Measurements from ENCODE around the gene CABLES2.

CABLES2 gene, protein sequence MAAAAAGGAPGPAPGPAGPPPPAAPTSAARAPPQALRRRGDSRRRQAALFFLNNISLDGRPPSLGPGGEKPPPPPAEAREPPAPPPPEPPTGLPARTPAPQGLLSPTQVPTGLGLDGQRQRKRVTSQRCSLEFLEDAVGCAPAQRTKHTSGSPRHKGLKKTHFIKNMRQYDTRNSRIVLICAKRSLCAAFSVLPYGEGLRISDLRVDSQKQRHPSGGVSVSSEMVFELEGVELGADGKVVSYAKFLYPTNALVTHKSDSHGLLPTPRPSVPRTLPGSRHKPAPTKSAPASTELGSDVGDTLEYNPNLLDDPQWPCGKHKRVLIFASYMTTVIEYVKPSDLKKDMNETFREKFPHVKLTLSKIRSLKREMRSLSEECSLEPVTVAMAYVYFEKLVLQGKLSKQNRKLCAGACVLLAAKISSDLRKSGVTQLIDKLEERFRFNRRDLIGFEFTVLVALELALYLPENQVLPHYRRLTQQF

DNA sequence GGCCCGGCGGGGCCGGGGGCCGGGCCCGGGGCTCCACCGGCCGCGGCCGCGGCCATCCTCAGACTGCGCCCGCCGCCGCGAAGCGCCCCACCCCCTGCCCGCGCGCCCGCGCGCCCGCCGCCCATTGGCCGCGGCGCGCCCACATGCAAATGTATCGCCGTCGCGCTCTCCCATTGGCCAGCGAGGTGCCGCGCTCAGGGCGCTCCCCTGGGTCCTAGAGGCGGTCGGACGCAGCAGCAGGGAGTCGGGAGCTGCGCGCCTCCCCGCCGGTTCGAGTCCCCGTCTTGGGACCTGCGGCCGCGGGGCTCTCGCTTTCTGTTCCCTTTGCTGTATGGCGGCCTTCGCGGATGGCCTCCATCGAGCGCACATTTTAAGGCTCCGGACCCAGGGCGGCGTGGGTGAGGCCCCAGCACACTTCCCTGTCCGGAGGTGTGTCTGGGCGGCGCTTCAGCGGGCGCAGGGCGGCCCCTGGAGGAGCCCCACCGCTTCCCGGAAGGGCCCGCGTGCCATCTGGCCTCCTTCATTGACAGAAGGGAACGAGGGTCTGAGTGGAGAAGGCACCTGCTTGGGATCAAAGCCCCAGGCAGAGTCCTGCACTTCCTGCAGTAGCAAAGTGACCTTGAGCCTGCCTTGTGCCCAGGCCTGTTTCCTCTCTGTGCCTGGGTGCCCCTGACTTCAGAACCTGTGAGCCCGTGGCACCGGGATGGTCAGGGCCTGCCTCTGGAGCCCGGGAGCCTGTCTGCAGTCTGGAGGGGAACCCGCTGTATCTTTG is at the start of gene CABLES2:
TSS of gene CABLES2 (minus strand) at position 65 of the 772 bp plus-strand sequence. CDS start at position 56, 9 bp downstream.
- peak; percentile 98 for DNase-seq (ENCODE audit: low spot score)

DNA sequence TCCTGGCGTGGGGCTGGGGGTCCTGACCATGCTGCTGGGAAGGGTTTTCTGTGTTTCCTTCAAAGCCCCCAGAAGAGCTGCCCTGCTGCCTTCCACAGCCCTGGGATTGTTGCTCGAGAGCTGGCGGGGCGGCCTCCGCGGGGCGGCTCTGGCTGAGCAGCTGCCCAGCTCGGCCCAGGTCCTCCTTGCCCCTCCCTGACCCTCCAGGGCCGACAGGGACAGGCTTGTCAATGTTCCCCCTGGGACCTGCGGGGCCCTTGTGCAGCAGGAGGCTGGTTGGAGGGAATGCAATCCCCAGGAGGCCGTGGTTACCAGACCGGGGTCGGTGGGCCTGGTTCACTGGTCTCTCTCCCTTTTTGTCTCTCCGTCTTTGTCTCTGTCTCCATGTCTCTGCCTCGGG is 48.8 kb upstream of the CABLES2 start:
- DNase-seq (ENCODE audit: low spot score) = no peak

DNA sequence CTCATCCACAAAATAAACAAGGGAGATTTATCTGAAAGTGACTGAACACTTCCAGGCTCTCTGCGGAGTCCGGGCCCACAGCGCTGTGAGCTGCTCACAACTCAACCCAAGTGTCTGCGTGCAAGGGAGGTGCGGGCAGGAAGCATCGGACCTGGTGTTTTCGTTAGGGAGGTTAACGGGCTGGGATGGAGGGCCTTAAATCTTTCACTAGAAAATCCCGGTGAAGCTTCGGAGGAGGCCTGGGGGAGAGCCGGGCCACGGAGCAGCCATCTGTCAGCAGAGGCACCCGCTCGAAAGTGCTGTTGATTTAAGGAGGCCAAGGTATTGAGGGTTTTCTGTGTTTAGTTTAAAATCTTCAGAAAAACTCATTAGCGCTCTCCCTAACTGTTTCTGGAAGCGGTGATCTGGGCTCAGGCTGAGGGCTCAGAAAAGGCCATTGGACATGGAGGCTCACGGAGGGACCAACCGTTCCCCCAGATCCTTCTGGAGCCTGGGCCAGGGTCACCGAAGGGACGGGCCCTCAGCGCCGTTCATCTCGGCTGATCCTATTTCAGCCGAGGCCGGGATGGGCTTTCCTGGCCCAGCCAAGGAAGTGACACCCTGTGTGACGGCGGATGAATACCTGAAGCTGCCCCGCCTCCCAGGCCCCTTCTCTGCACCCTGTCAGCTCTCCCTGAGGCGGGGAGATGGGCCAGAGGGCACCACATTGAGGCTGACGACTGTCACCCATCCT is 48.0 kb upstream of the CABLES2 start:
- DNase-seq (ENCODE audit: low spot score) = no peak

DNA sequence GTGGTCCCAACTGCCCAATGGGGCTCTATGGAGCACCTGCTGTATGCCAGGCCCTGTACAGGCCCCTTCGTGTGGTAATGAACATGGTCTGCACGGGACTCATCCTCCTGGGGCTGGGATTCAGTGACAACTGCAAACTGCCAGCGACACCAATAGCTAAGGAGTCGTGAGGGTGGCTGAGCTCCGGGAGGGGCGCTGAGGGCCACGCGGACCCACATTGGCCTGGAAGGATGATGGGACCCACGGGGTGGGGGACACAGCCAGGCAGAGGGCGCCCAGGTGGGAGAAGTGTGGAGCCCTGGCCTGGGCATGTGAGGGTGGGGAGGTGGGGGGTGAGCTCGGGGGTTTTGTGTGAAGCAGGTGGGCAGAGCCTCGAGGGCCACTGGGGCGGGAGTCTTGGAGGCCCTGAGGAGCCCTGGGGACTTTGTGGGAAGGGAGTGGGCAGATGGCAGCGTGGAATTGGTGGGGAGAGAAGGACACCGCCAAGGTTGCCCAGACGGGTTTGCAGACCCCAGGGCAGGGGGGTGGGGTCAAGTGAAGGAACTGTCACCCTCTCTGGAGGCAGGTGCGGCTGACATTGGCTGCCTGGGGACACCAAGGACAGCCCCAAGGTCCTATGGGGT is 46.2 kb upstream of the CABLES2 start:
- no peak for DNase-seq (ENCODE audit: low spot score)

DNA sequence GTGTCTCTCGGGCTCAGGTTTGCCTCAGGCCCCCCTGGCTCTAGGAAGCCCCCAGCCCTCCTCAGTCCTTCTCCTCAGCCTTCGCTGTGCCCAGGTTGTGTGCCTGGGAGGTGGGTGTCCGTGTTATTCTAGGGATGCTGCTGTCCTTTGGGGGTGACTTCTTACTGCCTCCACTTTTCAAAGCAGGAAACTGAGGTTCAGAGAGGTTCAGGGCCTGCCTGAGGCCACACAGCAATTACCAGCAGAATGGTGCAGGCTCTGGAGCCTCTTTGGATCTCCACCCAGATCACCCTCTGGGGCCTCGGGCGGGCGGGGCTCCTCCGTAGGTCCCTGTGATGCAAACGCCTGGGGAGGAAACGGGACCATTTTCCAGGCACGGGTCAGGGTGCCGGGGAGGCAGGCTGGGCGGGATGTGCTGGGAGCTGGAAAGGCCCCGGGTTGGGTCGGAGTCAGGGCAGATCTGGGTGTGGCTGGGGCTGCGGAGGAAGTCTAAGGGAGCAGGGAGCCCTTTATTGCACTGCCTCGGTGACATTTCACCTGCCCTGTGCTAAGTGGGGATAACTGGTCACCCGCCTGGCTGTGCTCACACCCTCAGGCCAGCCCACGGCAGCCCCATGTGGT is 45.5 kb upstream of the CABLES2 start:
- no peak for DNase-seq (ENCODE audit: low spot score)

DNA sequence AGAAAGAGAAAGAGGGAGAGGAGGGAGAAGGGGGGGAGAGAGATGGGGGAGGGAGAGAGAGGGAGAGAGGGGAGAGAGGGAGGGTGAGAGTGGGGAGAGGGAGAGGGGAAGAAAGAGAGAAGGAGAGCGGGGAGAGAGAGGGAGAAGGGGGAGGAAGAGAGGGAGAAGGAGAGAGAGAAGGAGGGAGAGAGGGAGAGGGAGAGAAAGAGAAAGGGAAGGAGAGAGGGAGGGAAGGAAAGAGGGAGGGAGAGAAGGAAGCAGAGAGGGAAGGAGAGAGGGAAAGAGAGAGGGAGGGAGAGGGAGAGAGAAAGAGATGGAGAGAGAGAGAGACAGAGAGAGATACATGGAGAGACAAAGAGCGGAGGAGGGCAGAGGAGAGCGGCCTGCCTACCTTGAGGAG is 44.9 kb upstream of the CABLES2 start:
- DNase-seq (ENCODE audit: low spot score) = no peak

DNA sequence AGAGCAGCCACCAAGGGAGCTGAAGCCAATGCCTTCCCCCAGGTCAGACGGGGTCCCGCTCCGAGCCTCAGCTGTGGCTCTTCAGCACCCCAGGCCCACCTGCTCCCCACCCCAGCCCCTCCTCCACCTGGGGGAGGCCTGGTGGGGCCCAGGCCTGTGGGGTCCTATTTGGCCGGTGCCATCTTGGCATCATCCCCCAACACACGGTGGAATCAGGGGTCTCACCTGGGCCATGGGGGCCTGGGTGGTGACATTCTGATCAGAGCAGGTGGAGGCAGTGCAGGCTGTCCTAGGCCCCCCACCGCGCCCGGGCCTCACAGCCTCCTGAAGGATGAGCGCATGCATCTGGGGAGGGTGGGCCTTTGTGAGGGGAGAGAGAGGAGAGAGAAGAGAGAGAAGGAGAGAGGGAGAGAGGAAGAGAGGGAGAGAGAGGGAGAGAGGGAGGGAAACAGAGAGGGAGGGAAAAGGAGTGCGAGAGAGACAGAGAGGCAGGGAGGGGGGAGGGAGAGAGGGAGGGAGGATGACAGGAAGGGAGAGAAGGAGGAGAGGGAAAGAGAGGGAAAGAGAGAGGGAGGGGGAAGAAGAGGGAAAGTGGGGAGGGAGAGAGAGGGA is 44.2 kb upstream of the CABLES2 start:
- DNase-seq (ENCODE audit: low spot score) = no peak

DNA sequence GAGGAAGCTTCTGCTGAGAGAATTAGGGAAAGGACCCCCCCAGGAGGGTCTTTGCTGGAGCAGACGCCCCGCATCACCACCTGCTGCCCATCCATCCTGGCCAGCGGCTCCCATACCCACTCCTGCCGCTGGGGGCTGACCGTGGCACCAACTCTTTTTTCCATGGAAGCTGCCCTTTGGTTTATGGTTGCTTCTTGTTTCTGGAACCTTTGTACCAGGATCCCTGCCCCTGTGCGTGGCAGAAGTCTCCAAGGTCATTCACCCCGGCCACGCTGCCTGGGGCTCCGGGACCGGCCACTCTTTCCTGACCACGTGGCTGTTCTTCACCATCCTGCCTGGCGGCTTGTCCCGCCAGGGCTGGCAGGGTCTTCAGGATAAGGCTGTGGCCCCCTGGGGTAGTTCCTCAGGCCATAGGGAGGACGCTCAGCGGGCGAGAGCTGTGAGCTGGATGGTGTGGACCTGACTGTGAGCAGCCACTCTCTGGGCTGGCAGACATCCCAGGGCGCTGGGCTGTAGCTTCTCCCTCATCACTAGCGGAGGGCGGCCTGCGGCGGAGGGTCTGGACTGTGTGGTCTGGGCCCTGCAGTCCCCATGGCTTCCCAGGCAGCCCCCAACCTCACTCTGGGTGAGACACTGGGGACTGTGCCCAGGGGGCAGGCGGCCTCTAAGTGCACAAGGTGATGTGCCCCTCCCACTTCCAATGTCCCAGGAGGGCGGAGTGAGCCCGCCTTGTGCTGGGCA is 43.0 kb upstream of the CABLES2 start:
- DNase-seq (ENCODE audit: low spot score) = no peak

DNA sequence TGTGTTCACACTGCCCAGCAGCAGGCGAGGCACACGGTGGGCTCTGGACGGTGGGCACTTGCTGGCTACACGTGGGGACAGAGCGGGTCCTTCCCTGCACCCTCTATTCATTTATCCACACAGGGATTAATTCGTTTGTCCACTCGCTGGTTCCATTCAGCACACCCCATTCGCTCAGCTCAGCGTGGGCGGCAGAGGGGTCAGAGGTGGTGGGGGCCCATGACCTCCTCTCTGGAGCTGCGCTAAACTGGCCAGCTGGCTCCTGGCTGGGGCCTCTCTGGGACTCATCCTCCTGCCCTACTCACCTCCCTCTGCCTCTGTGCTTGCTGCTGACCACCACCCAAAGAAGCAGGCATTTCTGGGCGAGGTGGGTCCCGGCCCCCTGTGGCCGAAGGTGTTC is 41.7 kb upstream of the CABLES2 start:
- no peak for DNase-seq (ENCODE audit: low spot score)

DNA sequence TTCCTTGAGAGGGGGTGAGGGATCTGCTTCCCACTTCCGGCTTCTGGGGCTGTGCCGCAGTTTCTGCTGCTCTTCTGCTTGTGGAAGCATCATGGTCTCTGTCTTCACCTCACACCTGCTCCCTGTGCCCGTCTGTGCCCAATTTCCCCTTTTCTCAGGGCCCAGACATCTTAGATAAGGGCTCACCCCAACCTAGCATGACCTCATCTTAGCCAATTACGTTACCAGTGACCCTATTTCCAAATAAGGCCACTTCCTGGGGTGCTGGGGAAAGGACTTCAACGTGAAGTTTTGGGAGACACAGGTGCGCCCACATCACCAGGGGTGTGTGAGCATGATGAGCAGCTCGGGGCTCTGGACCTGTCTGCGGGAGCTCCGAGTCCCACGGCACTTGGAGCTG is 41.0 kb upstream of the CABLES2 start:
- DNase-seq (ENCODE audit: low spot score) = no peak

DNA sequence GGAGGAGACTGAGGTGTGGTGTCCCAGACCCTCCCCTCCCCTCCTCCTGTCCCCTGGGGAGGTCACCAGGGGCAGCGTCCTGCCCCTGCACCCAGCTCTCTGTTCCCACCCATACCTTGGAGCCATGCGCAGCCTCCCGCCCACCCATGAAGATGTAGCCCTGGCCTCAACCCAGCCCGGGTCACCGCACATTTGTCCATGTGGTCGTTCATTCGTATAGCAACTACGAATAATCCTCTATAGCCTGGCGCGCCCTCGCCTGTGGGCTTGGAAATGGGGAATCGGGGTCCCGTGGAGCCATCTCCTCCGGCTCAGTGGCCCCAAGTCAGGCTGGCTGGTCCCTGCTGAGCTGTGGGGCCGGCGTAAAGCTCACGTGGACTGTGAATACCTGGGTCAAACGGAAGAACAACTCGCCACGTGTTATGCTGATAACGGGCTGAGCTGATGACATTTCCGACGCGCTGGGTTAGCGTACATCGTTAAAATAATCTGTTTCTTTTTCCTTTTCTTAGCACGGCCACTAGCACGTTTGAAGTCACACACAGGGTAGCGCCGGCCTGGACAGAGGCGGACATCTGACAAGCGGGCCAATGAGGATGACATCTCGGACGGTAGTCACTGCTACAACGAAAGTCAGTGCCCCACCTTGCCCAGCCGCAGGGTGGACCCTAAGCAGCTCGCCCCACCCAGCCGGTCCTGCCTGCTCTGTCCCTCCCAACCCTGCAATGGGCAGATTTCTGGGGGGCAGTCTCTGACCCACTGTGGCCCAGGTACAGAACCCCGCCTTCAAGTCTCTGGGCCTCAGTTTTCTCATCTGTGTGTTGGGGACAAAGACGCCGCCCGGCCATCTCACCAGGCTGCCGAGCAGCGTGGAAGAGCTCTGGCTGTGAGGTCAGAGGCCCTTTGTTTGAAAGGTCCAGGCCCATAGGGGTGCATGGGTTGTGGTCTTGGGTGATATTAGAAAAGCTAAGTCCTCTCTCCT is 40.1 kb upstream of the CABLES2 start:
- DNase-seq (ENCODE audit: low spot score) = no peak

DNA sequence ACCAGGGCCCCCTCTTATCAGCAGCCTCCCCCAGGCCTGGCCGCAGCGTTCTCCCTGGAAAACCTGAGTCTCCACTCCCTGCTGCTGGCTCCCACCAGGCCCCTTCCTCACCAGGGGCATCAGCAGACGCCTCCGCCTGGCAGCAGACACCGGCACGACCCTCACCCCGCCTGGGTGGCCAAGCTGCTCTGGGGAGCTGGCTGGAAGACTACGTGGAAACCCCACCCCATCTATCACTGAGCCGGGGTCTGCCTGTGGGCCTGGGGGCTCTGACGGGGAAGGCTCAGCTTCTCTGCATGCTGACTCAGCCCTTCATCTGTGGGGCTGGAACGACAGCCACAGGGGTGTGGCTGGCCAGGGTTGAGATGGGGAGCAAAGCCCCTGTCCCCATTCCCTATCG is 39.4 kb upstream of the CABLES2 start:
- no peak for DNase-seq (ENCODE audit: low spot score)

DNA sequence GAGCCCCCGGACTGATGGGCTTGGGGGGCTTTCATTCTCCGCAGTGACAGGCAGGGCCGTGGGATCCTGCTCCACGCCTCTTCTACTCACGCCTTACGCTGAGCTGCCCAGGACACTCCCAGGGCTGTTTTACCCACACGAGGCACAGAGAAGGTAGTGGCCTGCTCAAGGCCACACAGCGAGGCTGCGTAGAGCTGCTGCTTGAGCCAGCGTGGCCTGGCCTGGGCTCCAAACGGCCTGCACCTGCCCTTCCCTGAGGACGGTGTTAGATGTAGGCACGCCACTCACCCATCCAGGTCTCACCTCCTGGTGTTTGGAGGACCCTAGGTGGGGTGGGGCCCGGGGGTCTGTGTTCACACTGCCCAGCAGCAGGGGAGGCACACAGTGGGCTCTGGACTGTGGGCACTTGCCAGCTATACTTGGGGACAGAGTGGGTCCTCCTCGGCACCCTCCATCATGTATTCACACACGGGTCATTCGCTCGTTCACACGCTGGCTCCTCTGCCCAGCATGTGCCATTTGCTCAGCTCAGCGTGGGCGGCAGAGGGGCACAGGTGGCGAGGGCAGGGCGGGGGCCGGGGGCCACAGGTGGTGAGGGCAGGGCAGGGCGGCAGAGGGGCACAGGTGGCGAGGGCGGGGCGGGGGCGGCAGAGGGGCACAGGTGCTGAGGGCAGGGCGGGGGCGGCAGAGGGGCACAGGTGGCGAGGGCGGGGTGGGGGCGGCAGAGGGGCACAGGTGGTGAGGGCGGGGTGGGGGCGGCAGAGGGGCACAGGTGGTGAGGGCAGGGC is 38.7 kb upstream of the CABLES2 start:
- DNase-seq (ENCODE audit: low spot score) = no peak

DNA sequence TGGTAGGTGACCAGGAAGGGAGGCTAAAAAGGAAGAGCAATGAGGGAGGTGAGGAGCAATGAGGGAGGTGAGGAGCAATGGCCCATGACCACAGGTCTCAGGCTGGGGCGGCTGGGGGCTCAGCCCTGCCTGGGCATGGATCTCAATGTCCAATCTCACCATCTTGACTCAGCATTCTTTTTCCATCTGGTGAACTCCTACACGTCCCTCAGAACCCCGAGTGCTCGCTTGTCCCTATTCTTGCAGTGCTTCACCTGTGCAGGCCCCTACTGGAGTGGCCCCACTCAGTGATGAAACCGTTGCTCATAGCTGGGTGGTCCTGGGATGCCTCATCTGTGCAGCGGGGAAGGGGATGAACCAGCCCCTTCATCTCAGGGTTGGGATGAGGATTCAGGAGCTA is 37.2 kb upstream of the CABLES2 start:
- no peak for DNase-seq (ENCODE audit: low spot score)

DNA sequence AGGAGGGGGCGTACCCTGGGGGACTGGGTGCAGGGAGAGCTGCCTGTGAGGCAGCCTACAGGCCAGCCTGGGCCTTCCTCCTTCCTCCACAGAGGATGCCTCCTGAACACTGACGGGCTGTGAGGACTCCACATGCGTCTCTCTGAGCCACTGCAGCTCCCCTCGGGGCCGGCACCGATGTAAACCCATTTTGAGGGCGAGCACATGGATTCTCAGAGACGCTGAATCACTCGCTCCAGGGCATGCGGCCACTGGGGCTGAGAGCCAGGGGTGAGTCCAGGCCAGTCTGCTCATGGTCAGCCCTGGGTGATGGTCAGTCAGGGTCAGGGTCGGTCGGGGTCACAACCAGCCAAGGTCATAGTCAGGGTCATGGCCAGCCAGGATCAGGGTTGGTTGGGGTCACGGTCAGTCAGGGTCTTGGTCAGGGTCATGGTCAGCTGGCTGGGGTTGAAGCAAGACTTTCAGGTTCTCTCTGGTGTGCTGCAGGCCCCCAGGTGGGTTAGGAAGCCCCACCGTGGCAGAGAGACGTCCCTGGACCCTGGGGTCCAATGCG is 35.0 kb upstream of the CABLES2 start:
- DNase-seq (ENCODE audit: low spot score) = no peak

DNA sequence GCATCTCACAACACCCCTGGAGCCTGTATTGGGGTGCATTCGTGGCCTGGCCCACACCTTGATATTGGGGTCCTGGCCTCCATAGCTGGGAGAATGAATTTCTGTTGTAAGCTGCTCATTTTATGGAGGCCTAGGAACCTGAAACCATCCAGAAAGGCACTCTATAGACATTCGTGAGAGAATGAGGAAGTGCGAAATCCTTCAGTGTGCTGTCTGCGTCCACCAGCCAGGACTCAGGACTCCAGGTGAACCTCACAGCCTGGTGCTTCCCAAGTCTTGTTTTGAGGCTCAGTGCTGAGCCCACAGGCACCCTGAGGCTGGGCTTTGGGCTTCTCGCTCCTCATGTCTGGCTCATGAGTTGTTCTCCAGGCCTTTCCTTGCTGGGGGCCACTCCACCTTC is 32.1 kb upstream of the CABLES2 start:
- DNase-seq (ENCODE audit: low spot score) = no peak

DNA sequence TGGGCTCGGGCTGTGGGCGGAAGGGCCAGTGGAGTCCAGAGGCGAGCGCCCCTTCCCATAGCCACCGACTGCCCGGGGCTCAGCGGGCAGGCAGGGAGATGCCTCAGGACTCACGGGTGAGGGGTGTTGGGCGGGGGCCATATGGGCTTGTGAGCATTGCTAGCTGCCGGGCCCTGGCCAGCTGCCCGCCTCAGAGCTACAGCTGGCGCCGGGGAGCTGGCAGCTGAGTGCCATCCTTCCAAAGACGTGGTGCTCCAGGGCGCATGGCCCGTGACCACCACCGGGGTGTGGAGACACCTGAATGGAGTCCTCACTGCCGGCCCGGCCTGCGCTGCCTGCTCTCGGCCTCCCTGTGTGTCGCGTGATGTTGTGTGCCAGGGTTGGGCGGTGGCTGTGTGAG is 30.8 kb upstream of the CABLES2 start:
- no peak for DNase-seq (ENCODE audit: low spot score)

DNA sequence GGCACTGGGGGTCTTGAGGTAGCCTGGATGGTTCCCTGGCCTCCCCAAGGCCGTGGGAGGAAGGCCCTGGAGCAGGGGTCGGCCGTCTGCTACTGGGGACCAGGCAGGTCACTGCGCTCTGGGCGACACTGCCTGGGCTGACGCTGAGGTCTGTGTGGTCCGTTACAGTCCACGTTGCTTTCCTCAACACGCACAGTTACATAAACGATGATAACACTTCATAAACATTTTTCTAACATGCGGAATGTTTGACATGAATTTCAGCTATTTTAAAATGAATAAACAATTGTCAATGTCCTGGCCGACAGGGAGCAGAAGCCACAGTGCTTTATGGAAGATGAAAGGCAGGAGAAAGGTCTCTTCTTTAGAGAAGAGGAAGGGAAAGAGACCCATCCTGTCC is 30.4 kb upstream of the CABLES2 start:
- peak; percentile 61 for DNase-seq (ENCODE audit: low spot score)

Data from AG08396 (cell line).